HG02571 (cell line): ENCODE data around the gene TSC22D2.
"Not testable (repeated sequence)": the region's sequence is repeated elsewhere in the genome, so short reads cannot be mapped to it uniquely, and the experiment has no call there.

Experiments used
- ATAC-seq: cut with Tn5 transposase; IDR thresholded peaks from one replicate; pipeline ENCODE4 v1.9.1; 2021; ENCODE audit warnings: mild to moderate bottlenecking, moderate library complexity; ENCODE audit not compliant: unreplicated experiment

The TSC22D2 gene

GRCh38 chr3:150446470-150446977 lies 38.4 kb downstream of the TSC22D2 start:
- no peak for ATAC-seq

DNA sequence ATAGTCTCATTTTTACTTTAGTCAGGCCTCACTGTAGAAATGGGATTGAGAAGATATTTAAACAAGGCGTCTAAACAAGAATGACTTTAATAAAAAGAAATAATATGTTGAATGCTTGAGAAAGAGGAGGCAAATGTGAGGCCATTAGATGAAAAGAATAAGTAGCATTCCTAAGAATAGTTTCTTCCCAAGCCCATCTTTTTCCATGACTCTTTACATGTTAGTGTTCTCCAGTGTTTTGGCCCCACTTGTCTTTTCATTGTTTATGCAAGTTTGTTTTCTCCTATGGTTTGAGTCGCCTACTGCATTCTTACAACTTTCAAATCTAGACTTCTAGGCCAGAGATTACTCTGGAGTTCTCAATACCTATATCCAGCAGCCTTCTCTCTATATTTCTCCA lies 39.0 kb downstream of the TSC22D2 start:
- ATAC-seq, result no peak

GRCh38 chr3:150447631-150448465 lies 39.8 kb downstream of the TSC22D2 start:
- no peak for ATAC-seq

DNA sequence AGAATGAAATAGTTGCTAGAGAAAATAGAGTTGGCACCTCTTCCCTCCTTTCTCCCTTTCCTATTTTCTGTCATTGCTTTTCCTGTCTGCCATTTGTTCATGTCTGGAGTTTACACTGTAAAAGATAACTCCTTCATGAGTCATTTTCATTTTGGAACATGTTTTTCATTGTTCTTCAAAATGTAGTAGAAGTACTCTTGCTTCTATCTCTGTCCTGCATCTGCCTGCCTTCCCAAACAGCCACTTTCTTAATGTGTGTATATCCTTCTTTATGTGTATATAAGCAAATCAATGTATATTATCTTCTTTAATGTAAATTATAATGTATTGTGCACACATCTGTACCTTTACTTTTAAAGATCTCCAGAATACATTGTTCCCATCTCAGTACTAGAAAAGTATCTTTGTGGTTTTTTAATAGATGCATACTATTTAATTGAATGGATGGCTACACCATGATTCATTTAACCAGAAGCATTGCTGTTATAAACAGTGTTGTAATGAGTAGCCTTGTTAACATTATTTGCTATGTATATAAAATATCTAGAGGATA lies 41.1 kb downstream of the TSC22D2 start:
- no peak for ATAC-seq

- no peak for ATAC-seq
Measured at GRCh38 chr3:150450916-150451315, 42.8 kb downstream of the TSC22D2 start.

DNA sequence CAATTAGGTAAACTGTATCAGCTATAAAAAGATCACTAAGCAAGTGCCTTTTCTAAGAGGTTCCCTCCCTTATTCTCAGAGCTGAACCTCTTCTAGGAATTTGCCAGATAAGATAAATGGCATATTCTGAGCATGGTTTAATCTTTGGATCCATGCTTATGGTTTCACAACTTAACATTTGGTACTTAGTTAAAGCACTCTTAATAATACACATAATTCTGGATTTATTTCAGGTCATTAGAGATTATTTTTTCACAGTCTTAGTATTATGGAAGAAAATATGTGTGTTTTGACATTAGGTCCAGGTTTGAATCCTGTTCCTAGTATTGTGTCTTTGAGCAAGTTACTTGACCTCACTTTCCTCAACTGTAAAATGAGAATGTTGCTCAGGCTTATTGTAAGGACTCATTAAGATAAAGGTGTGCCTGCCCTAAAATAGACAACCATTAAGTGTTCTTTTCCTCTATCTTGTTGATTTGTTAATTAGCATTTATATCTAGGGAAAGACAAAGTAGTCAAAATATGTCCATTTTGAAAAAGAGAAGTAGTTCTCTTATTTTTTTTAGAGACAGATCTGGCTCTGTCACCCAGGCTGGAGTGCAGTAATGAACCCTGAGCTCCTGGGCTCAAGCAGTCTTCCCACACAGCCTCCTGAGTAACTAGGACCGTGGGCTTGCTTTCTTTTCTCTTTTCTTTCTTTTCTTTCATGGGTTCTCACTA lies 43.4 kb downstream of the TSC22D2 start:
- no peak for ATAC-seq

- ATAC-seq, result no peak
Measured at GRCh38 chr3:150453353-150453752, 45.3 kb downstream of the TSC22D2 start.

GRCh38 chr3:150454085-150454484 lies 46.0 kb downstream of the TSC22D2 start:
- ATAC-seq, result no peak

DNA sequence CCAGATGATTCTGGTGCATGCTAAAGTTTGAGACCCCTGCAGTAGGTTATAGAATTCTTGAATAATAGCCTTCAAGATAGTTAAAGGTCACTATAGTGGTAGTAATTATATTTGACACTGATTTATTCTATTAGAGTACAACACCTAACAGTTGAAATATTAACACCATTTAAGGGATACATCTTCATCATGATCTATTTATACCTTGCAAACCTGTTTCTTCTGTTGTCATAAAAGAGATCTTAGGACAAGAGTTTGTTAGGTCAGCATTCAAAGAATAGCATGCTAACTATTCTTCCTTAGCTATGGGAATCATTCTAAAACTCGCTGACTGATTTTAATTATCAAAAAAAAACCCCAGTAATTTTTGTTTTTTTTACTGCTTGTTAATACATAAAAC lies 46.5 kb downstream of the TSC22D2 start:
- ATAC-seq, result no peak

DNA sequence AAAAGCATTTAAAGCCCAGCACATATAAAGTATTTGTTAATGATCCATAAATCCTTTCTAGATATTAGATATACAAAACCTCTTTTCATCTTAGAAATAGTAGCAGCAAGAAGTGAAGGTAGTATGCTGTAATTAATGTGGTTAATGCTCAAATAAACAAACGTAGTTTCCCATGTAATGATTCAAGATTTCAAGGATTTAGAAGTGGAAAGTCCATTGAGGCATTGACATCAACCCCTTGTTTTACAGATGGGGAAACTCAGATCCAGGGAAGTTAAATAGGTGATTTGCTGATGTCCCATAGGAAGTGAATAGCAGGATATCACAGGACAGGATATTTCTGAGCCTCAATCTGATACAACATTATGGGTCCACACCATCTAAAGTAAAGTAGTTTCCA lies 47.2 kb downstream of the TSC22D2 start:
- ATAC-seq, result no peak

DNA sequence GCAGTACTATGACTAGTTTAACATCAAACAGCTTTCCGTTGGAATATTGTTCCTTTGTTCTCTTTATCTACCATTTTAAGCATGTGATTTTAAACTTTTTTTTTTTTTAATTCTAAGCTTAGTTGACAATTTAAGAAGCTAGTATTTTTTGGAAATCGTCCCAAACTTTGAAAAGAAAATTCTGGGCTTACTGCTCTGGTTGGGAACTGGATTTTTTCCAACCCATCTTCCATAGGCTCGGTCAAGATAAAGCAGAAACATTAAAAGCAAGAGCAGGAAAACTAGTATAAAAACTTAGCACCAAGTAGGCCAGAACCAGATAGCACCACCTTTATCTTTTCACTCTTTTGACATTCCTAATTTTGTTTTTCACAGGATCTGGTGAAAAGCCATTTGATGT lies 49.9 kb downstream of the TSC22D2 start:
- ATAC-seq, result no peak

- no peak for ATAC-seq
Measured at GRCh38 chr3:150460484-150460883, 52.4 kb downstream of the TSC22D2 start.

DNA sequence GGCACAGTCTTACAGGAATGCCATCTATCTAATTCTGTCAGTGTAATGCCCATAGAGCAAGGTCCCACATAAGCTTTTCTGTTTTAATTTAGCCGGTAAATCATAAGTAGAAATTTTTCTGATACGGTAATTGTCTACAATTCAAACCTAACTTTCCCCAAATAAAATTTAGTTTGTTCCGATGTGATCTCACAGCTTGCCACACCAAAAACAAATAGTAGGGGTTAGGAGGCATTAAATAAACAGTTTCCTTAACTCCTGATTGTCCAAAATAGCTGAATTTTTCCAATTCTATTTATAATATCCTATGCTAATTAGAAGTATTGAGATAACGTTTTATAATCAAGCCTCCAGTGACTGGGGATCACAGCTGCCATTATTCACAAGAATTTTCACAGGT lies 53.3 kb downstream of the TSC22D2 start:
- ATAC-seq, result no peak

GRCh38 chr3:150462108-150462507 lies 54.0 kb downstream of the TSC22D2 start:
- ATAC-seq, result no peak

DNA sequence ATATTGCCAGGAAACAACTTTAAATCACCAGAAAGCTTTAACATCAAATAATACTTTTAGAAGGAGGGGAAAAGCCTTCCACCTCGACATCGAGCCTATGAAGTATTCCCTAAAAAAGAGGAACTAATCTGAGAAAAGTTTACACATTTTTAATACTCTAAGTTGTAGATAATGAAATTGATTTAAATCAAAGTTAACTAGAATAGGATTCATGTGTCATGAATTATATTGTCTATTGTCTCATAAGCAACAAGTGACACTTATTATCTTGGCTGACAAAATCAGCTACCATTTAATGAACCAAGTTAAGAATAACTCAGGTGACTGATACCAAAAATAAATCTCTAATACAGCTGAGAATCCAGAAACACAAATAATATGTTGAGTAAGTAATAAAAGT lies 56.6 kb downstream of the TSC22D2 start:
- ATAC-seq, result no peak

DNA sequence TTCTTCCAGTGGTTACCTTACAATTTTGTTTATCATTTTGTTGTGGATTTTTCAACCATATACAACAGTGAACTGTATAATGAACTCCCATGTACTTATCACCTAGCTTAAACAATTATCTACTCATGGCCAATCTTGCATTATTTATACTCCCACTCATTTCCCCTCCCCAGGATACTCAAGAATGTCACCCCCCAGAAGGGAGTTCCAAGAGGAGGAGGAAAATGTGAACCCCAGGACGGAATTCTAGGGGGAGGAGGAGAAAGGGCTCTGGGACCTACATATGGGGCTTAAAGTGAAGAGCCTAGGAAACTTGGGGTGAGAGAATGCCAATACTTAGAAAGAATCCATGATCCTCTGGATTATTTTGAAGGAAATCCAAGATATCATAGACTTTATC lies 59.3 kb downstream of the TSC22D2 start:
- ATAC-seq, result no peak

DNA sequence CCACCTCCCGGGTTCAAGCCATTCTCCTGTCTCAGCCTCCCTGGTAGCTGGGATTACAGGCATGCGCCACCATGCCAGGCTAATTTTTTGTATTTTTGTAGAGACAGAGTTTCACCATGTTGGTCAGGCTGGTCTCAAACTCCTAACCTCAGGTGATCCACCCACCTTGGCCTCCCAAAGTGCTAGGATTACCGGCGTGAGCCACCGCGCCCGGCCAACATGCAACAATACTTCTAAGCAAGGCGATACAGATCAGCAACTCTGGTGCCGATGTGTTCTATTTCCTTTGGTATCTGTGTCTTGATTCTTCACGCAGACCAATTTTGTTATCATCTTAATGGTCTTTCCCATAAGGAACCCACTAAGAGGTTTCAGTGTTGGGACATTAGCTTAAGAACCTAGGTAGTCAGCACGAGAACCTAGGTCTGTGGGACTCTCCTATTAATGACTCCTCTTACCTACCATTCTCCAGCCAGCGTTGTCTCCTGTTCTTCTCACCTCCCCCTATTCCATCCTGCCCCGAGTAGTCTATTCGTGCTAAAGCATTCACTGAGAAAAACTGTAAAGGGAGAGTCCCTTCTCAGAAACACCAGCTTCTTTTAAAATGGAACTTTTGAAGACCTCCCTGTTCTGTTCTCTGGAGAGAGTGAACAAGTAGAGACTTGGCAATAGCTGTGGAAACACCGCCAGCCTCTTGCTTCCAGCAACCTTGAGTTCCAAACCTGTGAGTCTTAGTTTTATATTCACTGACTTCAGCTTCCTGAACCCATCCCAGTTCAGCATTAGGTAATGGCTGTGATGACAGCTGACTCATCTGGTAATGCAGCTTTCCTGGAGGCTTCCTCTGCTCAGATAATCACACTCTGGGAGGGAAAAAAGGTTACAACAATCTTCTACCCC lies 61.2 kb downstream of the TSC22D2 start:
- no peak for ATAC-seq

GRCh38 chr3:150469931-150470740 lies 62.0 kb downstream of the TSC22D2 start:
- ATAC-seq, result no peak

GRCh38 chr3:150472421-150472820 lies 64.3 kb downstream of the TSC22D2 start:
- ATAC-seq, result no peak

DNA sequence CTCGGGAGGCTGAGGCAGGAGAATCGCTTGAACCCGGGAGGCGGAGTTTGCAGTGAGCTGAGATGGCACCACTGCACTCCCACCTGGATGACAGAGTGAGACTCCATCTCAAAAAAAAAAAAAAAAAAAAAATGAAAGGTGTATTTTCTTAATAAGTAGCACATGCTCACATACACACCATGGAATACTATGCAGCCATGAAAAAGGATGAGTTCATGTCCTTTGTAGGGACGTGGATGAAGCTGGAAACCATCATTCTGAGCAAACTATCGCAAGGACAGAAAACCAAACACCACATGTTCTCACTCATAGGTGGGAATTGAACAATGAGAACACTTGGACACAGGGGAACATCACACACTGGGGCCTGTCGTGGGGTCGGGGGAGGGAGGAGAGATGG lies 65.1 kb downstream of the TSC22D2 start:
- ATAC-seq, result not testable (repeated sequence)
